ENCODE data around the gene CD151.

CD151 gene

GRCh38 chr11:815675-816432 lies 16.9 kb upstream of the CD151 start:
- DNase-seq = no peak

- DNase-seq = no peak
Observed at GRCh38 chr11:816433-816779, 16.3 kb upstream of the CD151 start.

GRCh38 chr11:818396-819128 lies 14.2 kb upstream of the CD151 start, which contains the start of gene PNPLA2:
Gene PNPLA2 (plus strand): TSS chr11:818914. CDS start chr11:819719, 805 bp downstream.
- DNase-seq = no peak

- DNase-seq = no peak
Observed at GRCh38 chr11:819129-819931, 13.4 kb upstream of the CD151 start.

GRCh38 chr11:819943-820649 lies 12.7 kb upstream of the CD151 start:
- DNase-seq = no peak

GRCh38 chr11:820655-821511 lies 11.9 kb upstream of the CD151 start:
- no peak for DNase-seq

GRCh38 chr11:821512-822371 lies 11.0 kb upstream of the CD151 start:
- DNase-seq = no peak

- DNase-seq = no peak
Observed at GRCh38 chr11:823441-824291, 9.1 kb upstream of the CD151 start.

- no peak for DNase-seq
Observed at GRCh38 chr11:824292-824880, 8.4 kb upstream of the CD151 start.

GRCh38 chr11:824942-825341 lies 7.8 kb upstream of the CD151 start:
- no peak for DNase-seq

- DNase-seq = no peak
Observed at GRCh38 chr11:825366-826226, 7.2 kb upstream of the CD151 start.

GRCh38 chr11:826227-826621 lies 6.5 kb upstream of the CD151 start:
- no peak for DNase-seq

GRCh38 chr11:826836-827145 lies 6.0 kb upstream of the CD151 start:
- DNase-seq = no peak

- no peak for DNase-seq
Observed at GRCh38 chr11:827146-827896, 5.4 kb upstream of the CD151 start.

- no peak for DNase-seq
Observed at GRCh38 chr11:827897-828192, 4.9 kb upstream of the CD151 start, which contains the start of gene CRACR2B. Gene CRACR2B (plus strand): TSS chr11:827919. CDS start chr11:828608, 689 bp downstream.

GRCh38 chr11:828506-829175 lies 4.1 kb upstream of the CD151 start:
- DNase-seq = no peak

- DNase-seq = no peak
Observed at GRCh38 chr11:829176-829846, 3.4 kb upstream of the CD151 start.

Data from NCI-H1417 treated with DMSO at 0.1 percent for 48 hours (cell line).